Measurements from ENCODE around the gene COQ8B.

GRCh38 chr19:40716031-40716481, 630 bp downstream of the COQ8B start:
- TF ChIP-seq CTCF (IDR thresholded peaks at IDR 0.05) (no peak), ZFX (IDR thresholded peaks at IDR 0.05; ENCODE audit: borderline replicate concordance) (no peak)
